22Rv1 (cell line): Measurements from ENCODE around the gene ABCA5.
A peak's percentile ranks its signal among the peaks of the same experiment; 100 is the strongest.

ENCODE experiments used
- H3K27ac ChIP-seq: fragments of 450-650 bp; 2 replicates; pipeline ENCODE4 v1.5.1; 2017
- CTCF ChIP-seq: fragments of 450-650 bp; IDR thresholded peaks from 2 replicates; pipeline ENCODE4 v1.5.1; 2017; ENCODE audit warnings: mild to moderate bottlenecking
- ZFX ChIP-seq: fragments of 450-650 bp; IDR thresholded peaks from 2 replicates; pipeline ENCODE4 v1.6.1; 2017; ENCODE audit warnings: antibody characterized with exemption, borderline replicate concordance

The ABCA5 gene

GRCh38 chr17:69358688-69359596 lies 32.0 kb upstream of the ABCA5 start:
- H3K27ac ChIP-seq, result no peak overlapping the region
- no peak for TF ChIP-seq ZFX
- TF ChIP-seq CTCF, result peak; percentile 29; the same call in 1 of the 2 replicates

- H3K27ac ChIP-seq, result no peak overlapping the region
- TF ChIP-seq CTCF (no peak), ZFX (no peak)
Measured at GRCh38 chr17:69357701-69358100, 30.8 kb upstream of the ABCA5 start.

DNA sequence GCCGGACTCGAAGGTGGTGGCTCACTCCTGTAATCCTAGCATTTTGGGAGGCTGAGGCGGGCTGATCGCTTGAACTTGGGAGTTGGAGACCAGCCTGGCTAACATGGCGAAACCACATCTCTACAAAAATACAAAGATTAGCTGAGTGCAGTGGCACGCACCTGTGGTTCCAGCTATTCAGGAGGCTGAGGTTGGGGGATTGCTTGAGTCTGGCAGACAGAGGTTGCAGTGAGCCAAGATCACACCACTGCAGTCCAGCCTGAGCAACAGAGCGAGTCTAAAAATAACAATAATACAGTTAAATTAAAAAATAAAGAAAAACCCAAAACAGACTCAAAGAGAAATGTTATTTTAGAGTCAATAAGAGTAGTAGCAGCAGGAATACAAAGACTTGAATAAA lies 29.7 kb upstream of the ABCA5 start:
- no peak overlapping the region for H3K27ac ChIP-seq
- TF ChIP-seq CTCF, result no peak
- no peak for TF ChIP-seq ZFX

- TF ChIP-seq ZFX (no peak), CTCF (no peak)
- no peak overlapping the region for H3K27ac ChIP-seq
Measured at GRCh38 chr17:69350911-69351310, 24.0 kb upstream of the ABCA5 start.

DNA sequence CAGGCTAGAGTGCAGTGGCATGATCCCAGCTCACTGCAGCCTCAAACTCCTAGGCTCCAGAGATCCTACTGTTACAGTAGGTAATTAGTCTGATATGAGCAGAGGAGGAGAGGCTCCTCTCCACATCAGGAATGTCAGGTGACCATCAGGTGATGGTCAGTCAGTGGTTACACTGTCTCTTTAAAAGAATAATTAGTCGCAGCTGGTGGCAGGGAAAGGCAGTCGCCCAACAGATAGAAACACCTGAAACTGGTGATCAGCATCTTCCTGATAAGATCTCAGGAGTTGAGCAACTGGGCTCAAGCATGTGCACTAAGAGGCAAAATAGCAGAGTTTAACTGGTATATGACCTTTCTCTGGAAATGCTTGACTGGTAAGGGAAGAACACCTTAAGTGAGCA lies 21.5 kb upstream of the ABCA5 start:
- no peak for TF ChIP-seq CTCF
- no peak for TF ChIP-seq ZFX
- H3K27ac ChIP-seq, result no peak overlapping the region

- no peak overlapping the region for H3K27ac ChIP-seq
- TF ChIP-seq CTCF, result no peak
- TF ChIP-seq ZFX, result no peak
Measured at GRCh38 chr17:69346766-69347165, 19.8 kb upstream of the ABCA5 start.

DNA sequence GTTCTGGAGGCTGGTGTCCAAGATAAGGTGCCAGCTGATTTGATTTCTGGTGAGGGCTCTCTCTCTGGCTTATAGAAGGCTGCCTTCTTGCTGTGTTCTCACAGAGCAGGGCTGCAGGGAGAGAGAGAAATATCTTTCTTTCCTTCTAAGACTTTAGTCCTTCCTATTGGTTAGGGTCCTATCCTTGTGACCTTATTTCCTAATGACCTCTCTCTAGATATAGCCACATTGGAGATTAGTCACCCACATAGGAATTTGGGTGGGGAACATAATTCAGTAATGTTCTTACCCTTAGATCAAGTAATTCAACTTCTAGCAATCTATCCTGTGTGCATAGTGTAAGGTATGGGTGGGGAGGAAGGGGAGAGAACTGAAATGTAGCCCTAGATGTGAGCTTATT lies 18.0 kb upstream of the ABCA5 start:
- H3K27ac ChIP-seq, result no peak overlapping the region
- TF ChIP-seq CTCF (no peak), ZFX (no peak)
